Hepatocyte (in vitro differentiated cells): ENCODE measurements around the gene PVALEF. TPM values are rescaled to one million over a fixed set of nuclear protein-coding genes. Genes with fewer than 3 reads are reported as not detected.

Experiments
- DNase-seq: peaks from one replicate; pipeline ENCODE4 v3.0.0-alpha.2; 2016; ENCODE audit warnings: low spot score
- H2AFZ ChIP-seq: fragments of 200-600 bp; sonication (generic); 2 replicates; pipeline ENCODE4 v1.6.0; 2016; ENCODE audit warnings: antibody characterized with exemption, mild to moderate bottlenecking
- H3K27ac ChIP-seq: fragments of 200-600 bp; sonication (generic); 2 replicates; pipeline ENCODE4 v1.5.1; 2016; ENCODE audit warnings: mild to moderate bottlenecking
- H3K27me3 ChIP-seq: fragments of 200-600 bp; sonication (generic); 2 replicates; pipeline ENCODE4 v1.6.1; 2016
- H3K36me3 ChIP-seq: fragments of 200-600 bp; sonication (generic); replicated peaks from 2 replicates; pipeline ENCODE4 v1.5.1; 2016; ENCODE audit warnings: low read depth; ENCODE audit not compliant: insufficient read depth
- H3K4me1 ChIP-seq: fragments of 200-600 bp; sonication (generic); 2 replicates; pipeline ENCODE4 v1.5.1; 2016; ENCODE audit warnings: mild to moderate bottlenecking, moderate library complexity; ENCODE audit not compliant: insufficient read depth
- H3K4me2 ChIP-seq: fragments of 200-600 bp; sonication (generic); 2 replicates; pipeline ENCODE4 v1.6.0; 2016
- H3K4me3 ChIP-seq: fragments of 200-600 bp; sonication (generic); 2 replicates; pipeline ENCODE4 v1.5.1; 2016; ENCODE audit warnings: mild to moderate bottlenecking
- H3K79me2 ChIP-seq: fragments of 200-600 bp; sonication (generic); 2 replicates; pipeline ENCODE4 v1.6.0; 2017; ENCODE audit warnings: mild to moderate bottlenecking
- H3K9me2 ChIP-seq: fragments of 200-600 bp; sonication (generic); replicated peaks from 2 replicates; pipeline ENCODE4 v1.6.0; 2017; ENCODE audit warnings: mild to moderate bottlenecking; ENCODE audit not compliant: insufficient read depth
- H3K9me3 ChIP-seq: fragments of 200-600 bp; sonication (generic); 2 replicates; pipeline ENCODE4 v1.5.1; 2016; ENCODE audit warnings: low read depth, mild to moderate bottlenecking
- H4K20me1 ChIP-seq: fragments of 200-600 bp; sonication (generic); 2 replicates; pipeline ENCODE4 v1.6.0; 2016; ENCODE audit warnings: mild to moderate bottlenecking; ENCODE audit not compliant: insufficient read depth, poor library complexity, severe bottlenecking
- EZH2 ChIP-seq: fragments of 200-600 bp; sonication (generic); IDR thresholded peaks from 2 replicates; pipeline ENCODE4 v1.6.1; 2016; ENCODE audit warnings: antibody characterized with exemption, mild to moderate bottlenecking, borderline replicate concordance
- EZH2phosphoT487 ChIP-seq: fragments of 200-600 bp; sonication (generic); IDR thresholded peaks from one replicate; pipeline ENCODE4 v1.6.1; 2018; ENCODE audit warnings: antibody characterized with exemption, mild to moderate bottlenecking, low read depth, moderate library complexity; ENCODE audit not compliant: unreplicated experiment, severe bottlenecking
- WGBS: methylation state at CpG from one replicate; pipeline ENCODE4 v1.1.6; 2016; ENCODE audit warnings: low lambda C conversion rate; ENCODE audit errors: missing lambda C conversion rate; 5-methylcytosine and 5-hydroxymethylcytosine counted together
- polyA plus RNA-seq: library from polyadenylated mRNA; unstranded; fragments of >200 nt; fragmentation: Nextera tagmentation; extraction: Ambion mirVana; gene quantifications from 2 replicates; pipeline ENCODE4 v1.2.1, GENCODE V29; 2016
- total RNA-seq: library from RNA; depleted of rRNA; stranded (reverse); fragments of >200 nt; gene quantifications from 2 replicates; pipeline ENCODE4 v1.2.3, GENCODE V29; 2014
- TF ChIP-seq, protein P1 (sequence below): fragments of 200-600 bp; sonication (generic); IDR thresholded peaks from 2 replicates; pipeline ENCODE4 v1.5.1; 2016; ENCODE audit warnings: antibody characterized with exemption, mild to moderate bottlenecking; ENCODE audit not compliant: poor library complexity

PVALEF gene
- total and polyA plus RNA-seq, 2 experiments from 2014 or later = 0.15 TPM; not detected in 1

DNA sequence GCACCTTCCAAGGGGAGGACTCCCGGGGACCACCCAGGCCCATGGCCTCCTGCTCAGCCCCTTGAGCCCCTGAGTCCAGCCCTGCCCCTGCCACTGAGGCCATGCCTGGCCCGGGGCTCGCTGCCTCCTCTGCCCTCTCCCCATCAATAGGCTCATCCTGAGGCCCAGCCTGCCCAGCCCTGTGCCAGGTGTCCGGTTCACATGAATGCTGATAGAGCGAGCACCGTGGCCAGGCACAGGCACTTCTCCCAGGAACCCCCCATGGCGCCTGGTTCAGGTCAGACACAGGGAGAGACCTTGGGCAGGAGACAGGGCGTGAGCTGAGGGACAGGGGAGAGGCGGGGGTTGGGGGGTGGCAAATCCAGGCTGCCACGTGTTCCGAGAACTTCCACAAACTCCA, 2.8 kb upstream of the PVALEF start:
- Histone ChIP-seq H3K27me3 (no peaks in the 10 kb centered on the region), H3K4me1 (peaks cover 20% of the 10 kb centered on the region), H3K9me3 (no peaks in the 10 kb centered on the region), H3K9me2 (no peaks in the 10 kb centered on the region), H3K4me3 (no peak overlapping the region), H3K27ac (no peak overlapping the region), H2AFZ (no peak overlapping the region), H3K79me2 (peaks cover 2% of the 10 kb centered on the region), H3K36me3 (no peaks in the 10 kb centered on the region), H3K4me2 (no peak overlapping the region), H4K20me1 (no peaks in the 10 kb centered on the region)
- no peak for TF ChIP-seq EZH2phosphoT487
- TF ChIP-seq, protein P1, sequence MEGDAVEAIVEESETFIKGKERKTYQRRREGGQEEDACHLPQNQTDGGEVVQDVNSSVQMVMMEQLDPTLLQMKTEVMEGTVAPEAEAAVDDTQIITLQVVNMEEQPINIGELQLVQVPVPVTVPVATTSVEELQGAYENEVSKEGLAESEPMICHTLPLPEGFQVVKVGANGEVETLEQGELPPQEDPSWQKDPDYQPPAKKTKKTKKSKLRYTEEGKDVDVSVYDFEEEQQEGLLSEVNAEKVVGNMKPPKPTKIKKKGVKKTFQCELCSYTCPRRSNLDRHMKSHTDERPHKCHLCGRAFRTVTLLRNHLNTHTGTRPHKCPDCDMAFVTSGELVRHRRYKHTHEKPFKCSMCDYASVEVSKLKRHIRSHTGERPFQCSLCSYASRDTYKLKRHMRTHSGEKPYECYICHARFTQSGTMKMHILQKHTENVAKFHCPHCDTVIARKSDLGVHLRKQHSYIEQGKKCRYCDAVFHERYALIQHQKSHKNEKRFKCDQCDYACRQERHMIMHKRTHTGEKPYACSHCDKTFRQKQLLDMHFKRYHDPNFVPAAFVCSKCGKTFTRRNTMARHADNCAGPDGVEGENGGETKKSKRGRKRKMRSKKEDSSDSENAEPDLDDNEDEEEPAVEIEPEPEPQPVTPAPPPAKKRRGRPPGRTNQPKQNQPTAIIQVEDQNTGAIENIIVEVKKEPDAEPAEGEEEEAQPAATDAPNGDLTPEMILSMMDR = no peak
- no peak for TF ChIP-seq EZH2
- WGBS = 90% methylated on average over 11 of the region's 11 CpGs
- no peak for DNase-seq

GRCh38 chr17:81163051-81163695, 2.1 kb upstream of the PVALEF start:
- H2AFZ ChIP-seq = no peak overlapping the region
- DNase-seq = no peak
- no peak overlapping the region for H3K4me3 ChIP-seq
- H3K9me2 ChIP-seq = no peaks in the 10 kb centered on the region
- H4K20me1 ChIP-seq = no peaks in the 10 kb centered on the region
- no peaks in the 10 kb centered on the region for H3K9me3 ChIP-seq
- no peak overlapping the region for H3K4me2 ChIP-seq
- WGBS = 91% methylated on average over 19 of the region's 19 CpGs
- peaks cover 20% of the 10 kb centered on the region for H3K4me1 ChIP-seq
- peaks cover 2% of the 10 kb centered on the region for H3K79me2 ChIP-seq
- TF ChIP-seq EZH2phosphoT487 (no peak), EZH2 (no peak)
- TF ChIP-seq, protein P1 = no peak
- no peaks in the 10 kb centered on the region for H3K36me3 ChIP-seq
- no peaks in the 10 kb centered on the region for H3K27me3 ChIP-seq
- H3K27ac ChIP-seq = no peak overlapping the region

DNA sequence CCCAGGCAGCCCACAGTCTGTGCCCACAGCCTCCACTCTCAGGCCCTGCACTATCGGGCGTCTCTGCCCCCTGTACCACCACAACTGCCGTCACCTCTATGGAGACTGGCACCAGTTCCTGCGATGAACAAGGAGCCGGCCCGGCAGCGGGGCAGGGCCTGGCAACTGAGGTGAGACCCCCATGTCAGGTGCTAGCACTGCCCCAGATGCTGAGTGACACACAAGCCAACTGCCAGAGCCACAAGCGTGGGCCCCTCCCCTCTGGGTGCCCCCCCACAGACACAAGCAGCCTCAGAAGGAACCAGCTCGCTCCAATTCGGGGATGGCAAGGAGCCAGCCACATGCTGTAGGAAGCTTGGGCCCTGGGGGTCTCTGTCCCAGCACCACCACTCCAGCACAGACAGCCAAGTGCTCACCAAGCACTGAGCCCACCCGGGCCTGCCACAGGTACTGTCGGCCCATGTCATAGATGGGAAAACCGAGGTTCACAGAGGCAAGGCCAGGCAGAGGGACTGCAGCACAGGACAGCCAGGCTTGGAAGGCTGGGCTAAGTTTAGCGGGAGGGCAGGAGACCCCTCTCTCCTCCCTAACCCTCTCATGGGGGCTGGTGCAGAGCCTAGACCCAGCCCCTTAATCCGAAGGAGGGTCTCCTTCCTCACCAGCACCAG, 1.5 kb upstream of the PVALEF start:
- H3K4me2 ChIP-seq = peak overlapping the region; percentile 94
- no peaks in the 10 kb centered on the region for H3K36me3 ChIP-seq
- no peak for TF ChIP-seq EZH2phosphoT487
- TF ChIP-seq EZH2 = no peak
- TF ChIP-seq, protein P1 = no peak
- peaks cover 2% of the 10 kb centered on the region for H3K79me2 ChIP-seq
- DNase-seq = no peak
- no peaks in the 10 kb centered on the region for H3K9me2 ChIP-seq
- H3K4me3 ChIP-seq = no peak overlapping the region
- peaks cover 20% of the 10 kb centered on the region for H3K4me1 ChIP-seq
- H3K27ac ChIP-seq = no peak overlapping the region
- H3K27me3 ChIP-seq = no peaks in the 10 kb centered on the region
- no peaks in the 10 kb centered on the region for H3K9me3 ChIP-seq
- H4K20me1 ChIP-seq = no peaks in the 10 kb centered on the region
- H2AFZ ChIP-seq = no peak overlapping the region
- WGBS = 96% methylated on average over 15 of the region's 15 CpGs
